ENCODE measurements around the gene RHBG. TPM values are rescaled to one million over a fixed set of nuclear protein-coding genes. Genes with fewer than 3 reads are reported as not detected.

The RHBG gene
- polyA plus RNA-seq, 1 donor from 2014 or later, result not detected

GRCh38 chr1:156359973-156360372, 9.0 kb upstream of the RHBG start:
- Histone ChIP-seq H2AFZ (ENCODE audit: low read depth, low read length) (no peak overlapping the region), H3K9me3 (ENCODE audit: low read length) (no peaks in the 10 kb centered on the region), H3K27ac (ENCODE audit: low read length) (no peak overlapping the region), H3K79me2 (replicated peaks; ENCODE audit: insufficient read depth, low read length) (no peaks in the 10 kb centered on the region), H3K4me3 (ENCODE audit: low read length) (no peak overlapping the region), H3K27me3 (ENCODE audit: insufficient read depth, low read depth, low read length) (no peaks in the 10 kb centered on the region), H4K20me1 (ENCODE audit: insufficient read depth) (no peaks in the 10 kb centered on the region), H3K9me2 (ENCODE audit: insufficient read depth, low read length) (no peaks in the 10 kb centered on the region), H3K9ac (ENCODE audit: low read length) (no peak overlapping the region), H3K4me2 (ENCODE audit: low read length) (no peak overlapping the region), H3K36me3 (ENCODE audit: insufficient read depth, low read length) (no peaks in the 10 kb centered on the region), H3F3A (ENCODE audit: insufficient read depth, low read length, poor library complexity, severe bottlenecking) (no peaks in the 10 kb centered on the region)
- TF ChIP-seq POLR2AphosphoS5 (IDR thresholded peaks at IDR 0.05) (no peak), EP300 (conservative IDR thresholded peaks at IDR 0.05; ENCODE audit: poor library complexity, severe bottlenecking) (no peak), MXI1 (conservative IDR thresholded peaks at IDR 0.05; ENCODE audit: poor library complexity, severe bottlenecking) (no peak), TAF1 (IDR thresholded peaks at IDR 0.05; ENCODE audit: low read depth) (no peak), REST (IDR thresholded peaks at IDR 0.05; ENCODE audit: borderline replicate concordance) (no peak), RAD21 (conservative IDR thresholded peaks at IDR 0.05) (no peak), CTCF (IDR thresholded peaks at IDR 0.05; ENCODE audit: poor library complexity, severe bottlenecking) (no peak), SMC3 (conservative IDR thresholded peaks at IDR 0.05; ENCODE audit: poor library complexity) (no peak), EZH2 (IDR thresholded peaks at IDR 0.05; ENCODE audit: borderline replicate concordance, insufficient read depth, low read length, poor library complexity, severe bottlenecking) (no peak)

GRCh38 chr1:156360534-156360933, 8.5 kb upstream of the RHBG start:
- no peaks in the 10 kb centered on the region for H3K36me3 ChIP-seq (ENCODE audit: insufficient read depth, low read length)
- no peak overlapping the region for H3K9ac ChIP-seq (ENCODE audit: low read length)
- no peaks in the 10 kb centered on the region for H3K79me2 ChIP-seq (replicated peaks; ENCODE audit: insufficient read depth, low read length)
- H3F3A ChIP-seq (ENCODE audit: insufficient read depth, low read length, poor library complexity, severe bottlenecking), result no peaks in the 10 kb centered on the region
- no peak overlapping the region for H3K4me3 ChIP-seq (ENCODE audit: low read length)
- TF ChIP-seq EZH2 (IDR thresholded peaks at IDR 0.05; ENCODE audit: borderline replicate concordance, insufficient read depth, low read length, poor library complexity, severe bottlenecking), result no peak
- TF ChIP-seq CTCF (IDR thresholded peaks at IDR 0.05; ENCODE audit: poor library complexity, severe bottlenecking), result no peak
- no peak for TF ChIP-seq EP300 (conservative IDR thresholded peaks at IDR 0.05; ENCODE audit: poor library complexity, severe bottlenecking)
- H4K20me1 ChIP-seq (ENCODE audit: insufficient read depth), result no peaks in the 10 kb centered on the region
- no peaks in the 10 kb centered on the region for H3K27me3 ChIP-seq (ENCODE audit: insufficient read depth, low read depth, low read length)
- no peak overlapping the region for H3K27ac ChIP-seq (ENCODE audit: low read length)
- H2AFZ ChIP-seq (ENCODE audit: low read depth, low read length), result no peak overlapping the region
- no peaks in the 10 kb centered on the region for H3K9me3 ChIP-seq (ENCODE audit: low read length)
- H3K4me2 ChIP-seq (ENCODE audit: low read length), result no peak overlapping the region
- H3K9me2 ChIP-seq (ENCODE audit: insufficient read depth, low read length), result no peaks in the 10 kb centered on the region

All from neural cell (in vitro differentiated cells).